ENCODE results near the gene C5orf15. TPM values are rescaled to one million over a fixed set of nuclear protein-coding genes. Genes with fewer than 3 reads are reported as not detected.

C5orf15 gene
- total RNA-seq, 4 donors from 2014 or later, result 26.0 to 64.8 (median 35.4) TPM

DNA sequence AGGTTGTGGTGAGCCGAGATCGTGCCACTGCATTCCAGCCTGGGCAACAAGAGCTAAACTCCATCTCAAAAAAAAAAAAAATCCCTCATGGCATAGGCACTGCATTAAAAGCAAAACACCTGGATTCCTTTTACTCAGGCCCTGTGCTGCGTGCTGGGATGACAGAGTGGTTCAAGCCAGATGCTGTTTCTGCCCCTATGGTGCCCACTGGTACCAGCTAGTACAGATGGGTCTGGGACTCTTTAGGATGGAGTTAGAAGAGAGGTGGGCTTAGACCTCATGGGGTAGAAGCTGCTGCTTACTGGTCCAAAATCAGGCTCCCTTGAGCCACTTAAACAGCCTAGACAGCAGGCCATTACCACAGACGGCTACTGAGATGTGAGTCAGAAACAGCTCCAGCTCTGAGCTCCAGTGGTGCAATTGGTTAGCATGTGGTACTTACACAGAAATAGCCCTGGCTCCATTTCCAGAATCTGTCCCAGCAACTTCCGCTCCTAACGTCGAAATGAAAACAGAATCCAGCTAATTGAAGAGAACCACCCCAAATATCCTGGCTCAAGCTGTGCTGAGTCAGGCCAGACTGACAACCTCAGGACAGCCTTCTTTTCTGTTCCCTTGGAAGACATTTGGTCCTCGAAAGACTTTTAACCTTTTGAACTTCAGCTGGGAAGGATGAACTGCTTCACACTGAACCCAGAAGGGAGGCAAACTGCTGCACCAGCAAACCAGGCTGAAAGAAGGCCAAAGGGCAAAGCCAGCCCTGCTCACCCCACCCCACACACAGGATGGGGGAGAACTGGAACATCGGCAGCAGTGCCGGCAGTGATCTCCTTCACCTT, 15.5 kb downstream of the C5orf15 start:
- intact Hi-C loops (cut with DNase I; ENCODE audit: low total_unique reads), result no loop called here
- WGBS, 2 donors, result 53 to 59% methylated on average over 10 of the region's 10 CpGs
- no peak overlapping the region for H3K4me3 ChIP-seq (ENCODE audit: low read depth, poor library complexity, severe bottlenecking)
- TF ChIP-seq, protein P1, sequence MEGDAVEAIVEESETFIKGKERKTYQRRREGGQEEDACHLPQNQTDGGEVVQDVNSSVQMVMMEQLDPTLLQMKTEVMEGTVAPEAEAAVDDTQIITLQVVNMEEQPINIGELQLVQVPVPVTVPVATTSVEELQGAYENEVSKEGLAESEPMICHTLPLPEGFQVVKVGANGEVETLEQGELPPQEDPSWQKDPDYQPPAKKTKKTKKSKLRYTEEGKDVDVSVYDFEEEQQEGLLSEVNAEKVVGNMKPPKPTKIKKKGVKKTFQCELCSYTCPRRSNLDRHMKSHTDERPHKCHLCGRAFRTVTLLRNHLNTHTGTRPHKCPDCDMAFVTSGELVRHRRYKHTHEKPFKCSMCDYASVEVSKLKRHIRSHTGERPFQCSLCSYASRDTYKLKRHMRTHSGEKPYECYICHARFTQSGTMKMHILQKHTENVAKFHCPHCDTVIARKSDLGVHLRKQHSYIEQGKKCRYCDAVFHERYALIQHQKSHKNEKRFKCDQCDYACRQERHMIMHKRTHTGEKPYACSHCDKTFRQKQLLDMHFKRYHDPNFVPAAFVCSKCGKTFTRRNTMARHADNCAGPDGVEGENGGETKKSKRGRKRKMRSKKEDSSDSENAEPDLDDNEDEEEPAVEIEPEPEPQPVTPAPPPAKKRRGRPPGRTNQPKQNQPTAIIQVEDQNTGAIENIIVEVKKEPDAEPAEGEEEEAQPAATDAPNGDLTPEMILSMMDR (IDR thresholded peaks at IDR 0.05), result no peak
- no peak for TF ChIP-seq POLR2A (IDR thresholded peaks at IDR 0.05)
- peak in 1 of 2 donors; percentile 82 for DNase-seq (ENCODE audit: low spot score in 2 of 2)

DNA sequence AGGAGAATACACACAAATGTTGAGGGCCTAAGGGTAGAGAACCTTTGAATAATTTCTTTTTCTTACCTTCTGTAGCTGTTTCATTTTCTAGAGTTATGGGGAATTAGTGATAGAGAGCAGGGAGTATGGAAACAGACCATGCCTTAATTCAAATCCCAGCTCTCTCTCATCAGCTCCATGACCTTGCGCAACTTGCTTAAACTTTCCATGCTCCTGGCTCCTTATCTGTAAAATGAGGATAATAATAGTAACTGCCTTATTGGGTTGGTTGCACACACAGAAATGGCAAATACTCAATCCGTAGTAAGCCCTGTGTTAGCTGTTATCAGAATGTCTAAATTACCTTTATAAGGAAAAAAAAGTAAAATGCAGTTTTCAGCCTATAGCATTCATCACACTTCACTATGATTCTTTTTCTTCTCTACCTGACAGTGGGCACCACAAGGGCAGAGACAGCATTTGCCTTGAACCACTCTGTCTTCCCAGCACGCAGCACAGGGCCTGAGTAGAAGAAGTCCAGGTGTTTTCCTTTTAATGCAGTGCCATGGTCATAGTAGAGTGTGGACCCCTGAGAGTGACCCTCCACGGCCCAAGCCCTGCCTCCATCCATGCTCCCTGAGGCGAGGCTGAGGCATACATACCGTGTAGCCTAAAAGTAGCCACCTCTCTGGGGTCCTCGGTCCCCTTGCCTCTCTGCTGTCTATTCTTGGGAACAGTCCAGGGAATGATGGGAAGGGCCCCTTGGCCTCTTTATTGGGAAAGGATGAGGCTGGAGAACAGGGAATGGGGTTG, 17.4 kb downstream of the C5orf15 start:
- TF ChIP-seq POLR2A (IDR thresholded peaks at IDR 0.05), result no peak
- TF ChIP-seq, protein P1 (IDR thresholded peaks at IDR 0.05), result no peak
- intact Hi-C loops (cut with DNase I; ENCODE audit: low total_unique reads), result no loop called here
- WGBS, 2 donors, result 88 to 91% methylated on average over 7 of the region's 7 CpGs
- H3K4me3 ChIP-seq (ENCODE audit: low read depth, poor library complexity, severe bottlenecking), result no peak overlapping the region
- DNase-seq (ENCODE audit: low spot score in 2 of 2), result no peak

DNA sequence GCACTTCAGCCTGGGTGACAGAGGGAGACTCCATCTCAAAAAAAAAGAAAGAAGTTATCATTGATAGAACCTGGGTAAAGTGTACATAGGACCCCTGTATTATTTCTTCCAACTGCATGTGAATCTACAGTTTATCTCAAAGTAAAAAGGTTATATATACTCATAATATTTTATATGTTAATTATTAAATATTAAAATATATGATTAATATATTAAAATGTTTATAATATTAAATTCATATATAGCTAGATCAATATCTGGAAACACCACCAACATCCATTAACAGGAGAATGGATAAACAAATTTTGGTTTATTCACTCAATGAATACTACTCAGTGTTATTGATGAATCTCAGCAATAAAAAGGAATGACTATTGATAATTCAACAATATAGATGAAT, 19.7 kb downstream of the C5orf15 start:
- DNase-seq (ENCODE audit: low spot score in 2 of 2), result no peak
- H3K4me3 ChIP-seq (ENCODE audit: low read depth, poor library complexity, severe bottlenecking), result no peak overlapping the region
- TF ChIP-seq POLR2A (IDR thresholded peaks at IDR 0.05), result no peak
- TF ChIP-seq, protein P1 (IDR thresholded peaks at IDR 0.05), result no peak
- intact Hi-C loops (cut with DNase I; ENCODE audit: low total_unique reads), result no loop called here

DNA sequence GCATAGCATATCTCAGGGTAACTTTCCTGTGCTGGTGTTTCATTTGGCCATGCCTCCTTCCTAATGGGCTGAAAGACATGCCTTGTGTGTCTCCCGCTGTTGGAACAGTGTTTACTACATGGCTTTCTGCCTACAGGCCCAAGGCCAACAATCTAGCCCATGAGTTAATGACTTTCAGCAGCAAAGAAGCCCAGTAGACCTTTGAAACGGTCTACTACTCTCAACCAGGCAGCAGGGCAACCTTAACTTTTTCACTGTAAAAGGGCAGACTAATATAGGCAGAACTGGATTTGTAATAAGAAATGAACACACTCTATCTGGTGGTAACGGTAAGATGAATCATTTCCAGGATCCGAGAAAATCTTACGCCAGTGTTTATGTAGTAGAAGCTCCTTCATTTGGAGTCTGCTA, 21.0 kb downstream of the C5orf15 start:
- intact Hi-C loops (cut with DNase I; ENCODE audit: low total_unique reads), result no loop called here
- WGBS, 2 donors, result 65 to 76% methylated on average over 5 of the region's 5 CpGs
- H3K4me3 ChIP-seq (ENCODE audit: low read depth, poor library complexity, severe bottlenecking), result no peak overlapping the region
- DNase-seq (ENCODE audit: low spot score in 2 of 2), result no peak
- TF ChIP-seq, protein P1 (IDR thresholded peaks at IDR 0.05), result no peak
- TF ChIP-seq POLR2A (IDR thresholded peaks at IDR 0.05), result no peak

DNA sequence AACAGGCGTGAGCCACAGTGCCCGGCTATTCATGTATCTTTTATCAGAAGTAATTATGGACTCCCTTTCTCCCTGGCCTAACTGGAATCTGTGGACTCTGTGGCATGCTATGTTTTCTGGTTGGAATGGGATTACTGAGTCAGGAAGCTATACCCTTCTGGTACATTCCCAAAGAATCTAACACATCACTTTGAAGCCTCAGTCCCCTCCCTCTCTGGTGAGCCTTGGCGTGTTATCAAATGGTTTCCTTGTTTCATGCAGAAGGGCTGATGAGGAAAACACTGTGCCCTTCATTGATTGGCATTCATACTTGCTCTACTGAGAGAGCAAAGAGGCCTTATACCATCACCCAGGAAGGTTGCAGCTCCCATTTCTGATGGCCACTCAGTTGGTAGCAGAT, 22.9 kb downstream of the C5orf15 start:
- DNase-seq (ENCODE audit: low spot score in 2 of 2), result no peak
- H3K4me3 ChIP-seq (ENCODE audit: low read depth, poor library complexity, severe bottlenecking), result no peak overlapping the region
- TF ChIP-seq POLR2A (IDR thresholded peaks at IDR 0.05), result no peak
- TF ChIP-seq, protein P1 (IDR thresholded peaks at IDR 0.05), result no peak
- intact Hi-C loops (cut with DNase I; ENCODE audit: low total_unique reads), result no loop called here
- 82 to 91% methylated on average over 3 of the region's 3 CpGs for WGBS, 2 donors

Measured in lower leg skin (tissue), 4 donors.